Ammon's horn (tissue), 1 donor: ENCODE data around the gene DCTN2.

Source experiments
- DNase-seq: peaks from one replicate; pipeline ENCODE4 v3.0.0-alpha.2; 2016; ENCODE audit warnings: low spot score

Gene DCTN2

GRCh38 chr12:57549909-57550640 is 3.1 kb upstream of the DCTN2 start, which contains the start of gene KIF5A:
Gene KIF5A (plus strand): TSS chr12:57550044. CDS start chr12:57550272, 228 bp downstream.
- DNase-seq, result peak; percentile 74

- no peak for DNase-seq
Measured at GRCh38 chr12:57549203-57549908, 2.4 kb upstream of the DCTN2 start.

- DNase-seq, result no peak
Measured at GRCh38 chr12:57548488-57548887, 1.5 kb upstream of the DCTN2 start.

DNA sequence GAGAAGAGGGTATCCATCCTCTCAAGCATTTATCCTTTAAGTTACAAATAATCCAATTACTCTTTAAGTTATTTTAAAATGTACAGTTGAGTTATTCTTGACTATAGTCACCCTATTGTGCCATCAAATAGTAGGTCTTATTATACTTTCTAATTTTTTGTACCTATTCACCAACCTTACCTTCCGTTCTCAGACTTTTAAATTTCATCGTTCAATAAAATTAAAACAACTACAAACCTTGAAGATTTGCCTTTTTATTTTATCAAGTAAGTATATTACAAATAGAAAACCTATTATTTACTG is 972 bp upstream of the DCTN2 start:
- no peak for DNase-seq

- DNase-seq, result no peak
Measured at GRCh38 chr12:57547288-57548012, 458 bp upstream of the DCTN2 start.

- DNase-seq, result no peak
Measured at GRCh38 chr12:57545809-57546437, 1.1 kb downstream of the DCTN2 start.

DNA sequence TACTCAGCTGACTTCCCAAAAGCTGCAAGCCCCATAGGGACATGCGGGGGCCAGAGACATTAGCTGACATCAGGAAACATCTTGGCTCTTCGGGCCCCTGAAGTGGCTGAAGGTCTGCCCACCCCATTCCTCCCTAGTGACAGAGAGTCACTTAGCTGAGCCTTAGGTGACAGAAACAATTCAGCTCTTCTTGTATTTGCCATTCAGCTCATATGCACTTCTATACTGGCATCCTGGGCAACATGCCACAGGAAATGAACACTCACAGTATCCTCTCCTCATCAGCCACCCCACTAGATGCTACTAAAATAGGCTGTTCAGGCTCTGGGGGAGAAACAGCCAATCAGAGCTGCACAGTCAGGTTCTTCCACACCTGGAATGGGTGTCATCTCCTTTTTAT is 3.4 kb downstream of the DCTN2 start:
- DNase-seq, result no peak

DNA sequence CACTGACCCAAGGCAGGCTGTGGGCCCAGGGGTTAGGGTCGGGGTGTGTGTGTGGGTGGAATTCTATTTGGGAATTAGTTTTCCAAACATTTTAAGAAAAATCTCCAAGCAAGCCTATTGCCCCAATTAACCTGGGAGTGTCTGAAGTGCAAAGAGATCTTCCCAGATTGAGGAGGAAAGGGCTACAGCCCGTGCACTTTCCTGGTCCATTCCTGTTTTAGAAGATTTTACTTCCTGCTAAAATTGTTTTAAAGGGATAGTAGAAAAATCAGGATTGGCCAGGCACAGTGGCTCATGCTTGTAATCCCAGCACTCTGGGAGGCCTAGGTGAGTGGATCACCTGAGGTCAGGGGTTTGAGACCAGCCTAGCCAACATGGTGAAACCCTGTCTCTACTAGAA is 5.3 kb downstream of the DCTN2 start:
- DNase-seq, result no peak

GRCh38 chr12:57541001-57541400 is 6.0 kb downstream of the DCTN2 start:
- DNase-seq, result no peak

- DNase-seq, result no peak
Measured at GRCh38 chr12:57539134-57539768, 7.7 kb downstream of the DCTN2 start.

- no peak for DNase-seq
Measured at GRCh38 chr12:57536597-57536942, 10.4 kb downstream of the DCTN2 start.

GRCh38 chr12:57535764-57536596 is 11.0 kb downstream of the DCTN2 start:
- DNase-seq, result no peak

DNA sequence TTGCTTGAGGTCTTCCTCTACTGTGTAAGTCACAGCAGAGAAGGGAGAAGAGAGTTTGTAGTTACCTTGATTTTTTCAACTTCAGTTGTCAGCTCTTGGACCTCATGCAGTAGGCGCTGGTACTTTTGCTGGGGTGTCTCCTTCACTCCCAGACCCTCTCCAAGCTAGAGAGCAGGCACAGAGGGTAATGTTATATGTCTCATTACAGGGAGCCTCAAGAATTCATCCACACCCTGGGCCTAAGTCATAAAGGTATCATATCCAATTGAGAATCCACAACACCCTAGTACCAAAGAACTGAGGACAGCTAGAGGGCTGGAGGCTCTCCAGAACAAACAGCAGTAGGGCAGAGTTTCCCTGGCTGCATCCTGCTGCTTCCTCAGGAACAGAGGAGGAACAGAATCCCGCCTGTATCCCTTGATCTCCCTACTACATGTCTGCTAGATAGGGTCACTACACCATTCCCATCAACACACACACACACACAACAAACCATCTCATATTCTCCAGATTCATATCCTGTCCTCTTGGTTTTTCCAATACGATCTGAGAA is 11.9 kb downstream of the DCTN2 start:
- no peak for DNase-seq

GRCh38 chr12:57534250-57534649 is 12.7 kb downstream of the DCTN2 start:
- DNase-seq, result no peak

DNA sequence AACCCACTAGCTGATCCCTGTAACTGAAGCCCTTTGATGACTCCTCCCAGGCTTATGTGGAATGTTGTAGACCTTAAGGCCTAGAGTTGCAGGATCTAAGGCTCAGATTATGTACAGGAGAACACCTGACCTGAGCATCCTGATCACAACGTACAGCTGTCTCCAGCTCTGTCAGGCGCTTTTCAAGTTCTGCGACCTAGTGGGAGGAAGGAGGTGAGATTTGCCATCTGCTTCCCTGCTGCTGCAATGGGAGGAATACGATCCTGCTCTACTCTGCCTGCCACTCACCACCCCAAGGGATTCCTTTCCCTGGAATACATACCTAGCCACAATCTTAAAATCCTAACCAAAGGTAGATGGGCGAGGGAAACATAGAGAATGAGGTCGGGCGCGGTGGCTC is 13.9 kb downstream of the DCTN2 start:
- DNase-seq, result no peak

GRCh38 chr12:57531836-57532235 is 15.2 kb downstream of the DCTN2 start:
- no peak for DNase-seq

GRCh38 chr12:57530396-57531142 is 16.4 kb downstream of the DCTN2 start:
- no peak for DNase-seq

- DNase-seq, result no peak
Measured at GRCh38 chr12:57529831-57530230, 17.2 kb downstream of the DCTN2 start.

DNA sequence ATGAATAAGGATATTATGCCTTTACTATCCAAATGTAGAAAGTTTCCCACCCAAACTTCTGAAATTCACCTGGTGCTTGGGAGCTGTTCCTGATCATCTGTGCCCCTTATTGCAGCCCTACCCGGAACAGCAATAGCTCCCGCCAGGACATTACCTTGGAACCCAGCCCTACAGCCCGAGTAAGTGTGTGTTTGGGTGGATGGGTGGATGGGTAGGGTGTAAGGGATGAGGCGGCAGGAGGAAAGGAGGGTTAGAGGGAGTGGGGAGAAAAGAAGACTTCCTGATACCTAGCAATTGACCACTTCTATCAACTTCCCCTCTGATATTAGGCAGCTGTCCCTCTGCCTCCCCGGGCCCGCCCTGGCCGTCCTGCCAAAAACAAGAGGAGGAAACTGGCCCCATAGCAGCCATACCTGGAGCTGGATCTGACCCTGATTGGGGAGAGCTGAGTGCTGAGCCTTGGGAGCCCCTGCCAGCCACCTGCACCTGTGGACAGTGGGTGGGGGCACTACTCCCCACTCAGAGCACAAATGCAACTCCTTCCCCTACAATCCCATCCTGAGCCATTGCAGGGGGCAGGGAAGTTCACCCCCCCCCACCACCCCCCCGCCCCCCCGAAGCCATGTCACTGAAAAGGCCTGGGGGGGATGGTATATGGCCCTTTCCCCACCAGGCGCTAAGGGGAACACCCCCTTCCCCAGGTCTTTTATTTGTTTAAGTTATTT is 18.0 kb downstream of the DCTN2 start:
- no peak for DNase-seq

- DNase-seq, result no peak
Measured at GRCh38 chr12:57528176-57528575, 18.8 kb downstream of the DCTN2 start.
